Gastrocnemius medialis (tissue), 4 donors: ENCODE measurements around the gene ABCF1. TPM values are rescaled to one million over a fixed set of nuclear protein-coding genes. Genes with fewer than 3 reads are reported as not detected.

Experiments
- ATAC-seq, 2 donors: fragments of 150-250 bp; one replicate each; pipeline ENCODE4 v1.9.1; 2016
- DNase-seq, 2 donors: peaks; one replicate each; pipeline ENCODE4 v3.0.0-alpha.2; 2019
- H3K27ac ChIP-seq, 4 donors: fragments of 200-600 bp; sonication (generic); 1 replicate in 1 of 4; 2 replicates in 3 of 4; pipeline ENCODE4 v1.5.1; 2016 to 2018; ENCODE audit warnings: mild to moderate bottlenecking in 2 of 4, moderate library complexity in 1 of 4
- H3K27me3 ChIP-seq, 3 donors: fragments of 200-600 bp; sonication (generic) in 2 of 3; 1 replicate in 1 of 3; 2 replicates in 2 of 3; pipeline versions ENCODE4 v1.5.1 to v1.6.0; 2016 to 2019; ENCODE audit warnings: mild to moderate bottlenecking in 1 of 3, moderate library complexity in 1 of 3
- H3K36me3 ChIP-seq, 2 donors: fragments of 200-600 bp; sonication (generic) in 1 of 2; one replicate each; pipeline ENCODE4 v1.5.1; 2017 to 2018
- H3K4me1 ChIP-seq, 2 donors: fragments of 200-600 bp; sonication (generic) in 1 of 2; one replicate each; pipeline ENCODE4 v1.5.1; 2016 to 2017; ENCODE audit warnings: mild to moderate bottlenecking in 2 of 2
- H3K4me3 ChIP-seq, 4 donors: fragments of 200-600 bp; sonication (generic) in 3 of 4; 1 replicate in 1 of 4; 2 replicates in 3 of 4; pipeline ENCODE4 v1.5.1; 2016 to 2019; ENCODE audit warnings: mild to moderate bottlenecking in 2 of 4
- H3K9me3 ChIP-seq, 3 donors: fragments of 200-600 bp; sonication (generic) in 2 of 3; 1 replicate in 1 of 3; 2 replicates in 2 of 3; pipeline ENCODE4 v1.5.1; 2016 to 2019
- CTCF ChIP-seq, 5 experiments: fragments of 450-650 bp in 3 of 5; fragments of 200-600 bp in 2 of 5; sonication (generic) in 2 of 5; IDR thresholded peaks in 4 of 5; conservative IDR thresholded peaks in 1 of 5; 1 replicate in 4 of 5; 2 replicates in 1 of 5; pipeline ENCODE4 v1.5.1; 2016 to 2019; ENCODE audit warnings: antibody characterized with exemption in 5 of 5, mild to moderate bottlenecking in 3 of 5, moderate library complexity in 3 of 5
- POLR2A ChIP-seq, 2 donors: fragments of 450-650 bp; IDR thresholded peaks; one replicate each; pipeline ENCODE4 v1.6.1; 2017; ENCODE audit warnings: antibody characterized with exemption in 2 of 2, mild to moderate bottlenecking in 2 of 2, moderate library complexity in 2 of 2
- in situ Hi-C, 4 donors: fragments of 200-750 bp; cut with MboI; loops; one replicate each; pipeline versions ENCODE4 v1.15.0 to v1.8.0; 2017; ENCODE audit warnings: low sequenced_read_pairs in 4 of 4
- intact Hi-C: fragments of 100-400 bp; cut with DNase I; formaldehyde crosslinking; loops from one replicate; pipeline ENCODE4 v1.15.1; 2023; ENCODE audit warnings: low total_unique reads
- microRNA counts, 2 donors: library from miRNA; unstranded; fragments of <30 nt; microRNA quantifications; one replicate each; lab custom pipeline; 2016
- microRNA-seq, 2 donors: library from miRNA; unstranded; fragments of <30 nt; microRNA quantifications; one replicate each; pipeline ENCODE4, GENCODE V29; 2016; ENCODE audit warnings: borderline replicate concordance in 2 of 2
- total RNA-seq, 4 donors: library from RNA; depleted of rRNA; stranded (reverse); fragments of >200 nt; gene quantifications; one replicate each; pipeline versions ENCODE4 v1.1.0 to v1.2.3, GENCODE V29; 2016

ABCF1 gene
- total RNA-seq, 4 donors from 2014 or later, result 55.8 to 122 (median 111) TPM

GRCh38 chr6:30626484-30627366 lies 55.5 kb downstream of the ABCF1 start, which contains the start of gene ATAT1:
TSS of gene ATAT1 (plus strand) at chr6:30626874.
- TF ChIP-seq CTCF (IDR thresholded peaks at IDR 0.05 in 4 of 5, conservative IDR thresholded peaks at IDR 0.05 in 1 of 5) (peak in 3 of 5 experiments; percentile 32 to 44 (median 33)), POLR2A (IDR thresholded peaks at IDR 0.05) (peak; percentile 23 to 32)
- peak; percentile 86 to 88 for ATAC-seq
- no peaks in the 10 kb centered on the region for H3K27me3 ChIP-seq
- intact Hi-C loops, result no loop called here
- in situ Hi-C loops, result no loop called here
- H3K4me1 ChIP-seq, result peaks cover 4 to 5% of the 10 kb centered on the region in 2 donors
- peaks cover 0 to 52% of the 10 kb centered on the region in 2 donors for H3K36me3 ChIP-seq
- no peaks in the 10 kb centered on the region for H3K9me3 ChIP-seq
- DNase-seq, result peak; percentile 78 to 81
- peak within 1 kb of the TSS; percentile 84 to 96 (median 88) for H3K27ac ChIP-seq
- peak within 1 kb of the TSS; percentile 45 to 68 (median 64) for H3K4me3 ChIP-seq

GRCh38 chr6:30635834-30636233 lies 64.6 kb downstream of the ABCF1 start:
- DNase-seq (no peak), ATAC-seq (no peak)
- Histone ChIP-seq H3K4me1 (no peaks in the 10 kb centered on the region), H3K27ac (no peak overlapping the region), H3K36me3 (peaks cover 0 to 6% of the 10 kb centered on the region in 2 donors), H3K4me3 (no peak overlapping the region), H3K27me3 (no peaks in the 10 kb centered on the region), H3K9me3 (no peaks in the 10 kb centered on the region)
- in situ Hi-C loops, result no loop called here
- intact Hi-C loops, result no loop called here
- TF ChIP-seq CTCF (IDR thresholded peaks at IDR 0.05 in 4 of 5, conservative IDR thresholded peaks at IDR 0.05 in 1 of 5) (no peak), POLR2A (IDR thresholded peaks at IDR 0.05) (no peak)

- H3K9me3 ChIP-seq, result no peaks in the 10 kb centered on the region
- ATAC-seq (no peak), DNase-seq (no peak)
- intact Hi-C loops, result no loop called here
- H3K27ac ChIP-seq, result no peak overlapping the region
- H3K27me3 ChIP-seq, result no peaks in the 10 kb centered on the region
- H3K4me1 ChIP-seq, result no peaks in the 10 kb centered on the region
- in situ Hi-C loops, result no loop called here
- no peak for TF ChIP-seq POLR2A (IDR thresholded peaks at IDR 0.05)
- no peak for TF ChIP-seq CTCF (IDR thresholded peaks at IDR 0.05 in 4 of 5, conservative IDR thresholded peaks at IDR 0.05 in 1 of 5)
- no peak overlapping the region for H3K4me3 ChIP-seq
- H3K36me3 ChIP-seq, result peaks cover 0 to 12% of the 10 kb centered on the region in 2 donors
Measured at GRCh38 chr6:30640481-30640880, 69.2 kb downstream of the ABCF1 start.

GRCh38 chr6:30641048-30641447 lies 69.8 kb downstream of the ABCF1 start:
- no peaks in the 10 kb centered on the region for H3K4me1 ChIP-seq
- ATAC-seq (no peak), DNase-seq (no peak)
- H3K27ac ChIP-seq, result no peak overlapping the region
- no peak overlapping the region for H3K4me3 ChIP-seq
- no peaks in the 10 kb centered on the region for H3K27me3 ChIP-seq
- no peaks in the 10 kb centered on the region for H3K9me3 ChIP-seq
- intact Hi-C loops (no loop called here), in situ Hi-C loops (no loop called here)
- H3K36me3 ChIP-seq, result peaks cover 0 to 12% of the 10 kb centered on the region in 2 donors
- TF ChIP-seq POLR2A (IDR thresholded peaks at IDR 0.05), result no peak
- no peak for TF ChIP-seq CTCF (IDR thresholded peaks at IDR 0.05 in 4 of 5, conservative IDR thresholded peaks at IDR 0.05 in 1 of 5)

MicroRNAs within 50 kb of the gene (microRNA counts, 767-probe panel; counts per million panel counts)
- microRNA hsa-miR-877-5p (lab: Ali Mortazavi, UCI), result 356 to 448 counts per million in 2 donors

Small RNAs within 50 kb of the gene (microRNA-seq; reads per million reads assigned to microRNA genes)
- gene MIR877, result 15.4 to 35.0 reads per million in 2 donors

Other genes with a start within 250 kb of the ABCF1 start
- 10 to 100 TPM; 12.3 to 21.5 (median 14.9) TPM for gene TRIM39, start 244.5 kb upstream of the ABCF1 start, total RNA-seq
- 100 to 1,000 TPM in 1 of 4 donors, 10 to 100 TPM in 3; 44.5 to 103 (median 85.4) TPM for gene RPP21, start 226.3 kb upstream of the ABCF1 start, total RNA-seq
- 100 to 1,000 TPM; 135 to 248 (median 157) TPM for gene HLA-E, start 81.9 kb upstream of the ABCF1 start, total RNA-seq
- 10 to 100 TPM; 13.2 to 16.0 (median 14.9) TPM for gene GNL1, start 15.0 kb upstream of the ABCF1 start, total RNA-seq
- 1 to 10 TPM in 3 of 4 donors, under 1 TPM in 1; 0.75 to 1.6 (median 1.3) TPM for gene PRR3, start 14.1 kb upstream of the ABCF1 start, total RNA-seq
- 10 to 100 TPM; 24.1 to 31.5 (median 27.0) TPM for gene PPP1R10, start 45.8 kb downstream of the ABCF1 start, total RNA-seq
- gene MRPS18B, start 46.4 kb downstream of the ABCF1 start, total RNA-seq, result 100 to 1,000 TPM; 155 to 211 (median 167) TPM
- gene ATAT1, start 55.4 kb downstream of the ABCF1 start, total RNA-seq, result 1 to 10 TPM in 2 of 4 donors, under 1 TPM in 2; 0.73 to 7.8 (median 1.7) TPM
- 10 to 100 TPM; 11.2 to 24.9 (median 19.8) TPM for gene C6orf136, start 75.7 kb downstream of the ABCF1 start, total RNA-seq
- gene DHX16, start 101.6 kb downstream of the ABCF1 start, total RNA-seq, result 10 to 100 TPM; 39.1 to 74.8 (median 49.4) TPM
- 10 to 100 TPM in 3 of 4 donors, 1 to 10 TPM in 1; 4.4 to 16.9 (median 12.4) TPM for gene PPP1R18, start 115.2 kb downstream of the ABCF1 start, total RNA-seq
- 1 to 10 TPM in 3 of 4 donors, under 1 TPM in 1; 0.32 to 2.0 (median 1.4) TPM for gene NRM, start 119.5 kb downstream of the ABCF1 start, total RNA-seq
- gene MDC1, start 145.8 kb downstream of the ABCF1 start, total RNA-seq, result 1 to 10 TPM; 3.6 to 8.9 (median 6.2) TPM
- gene TUBB, start 148.9 kb downstream of the ABCF1 start, total RNA-seq, result 100 to 1,000 TPM in 3 of 4 donors, 10 to 100 TPM in 1; 79.7 to 294 (median 193) TPM
- 100 to 1,000 TPM in 3 of 4 donors, 10 to 100 TPM in 1; 96.9 to 127 (median 117) TPM for gene FLOT1, start 171.2 kb downstream of the ABCF1 start, total RNA-seq
- gene IER3, start 173.1 kb downstream of the ABCF1 start, total RNA-seq, result 1 to 10 TPM in 3 of 4 donors, under 1 TPM in 1; 0.24 to 2.0 (median 1.4) TPM